Activated naive CD4-positive, alpha-beta T cell treated with anti-CD3 and anti-CD28 coated beads, Interleukin-2, amount 50 U/mL, for 72 hours (primary cell): ENCODE measurements around the gene TNFSF12. TPM values are rescaled to one million over a fixed set of nuclear protein-coding genes. Genes with fewer than 3 reads are reported as not detected.

Source experiments
- ATAC-seq, 2 donors: fragments of 150-1000 bp; cut with Tn5 transposase; 2 replicates each; pipeline ENCODE4 v1.10.0; 2021; ENCODE audit warnings: mild to moderate bottlenecking in 2 of 2, moderate library complexity in 2 of 2
- DNase-seq, 2 donors: peaks; one replicate each; pipeline ENCODE4 v3.0.0; 2021 to 2022; ENCODE audit warnings: low spot score in 2 of 2
- H3K27ac Mint-ChIP-seq, 2 donors: one replicate each; pipeline ENCODE4 v1.8.0; 2022; ENCODE audit warnings: mild to moderate bottlenecking in 2 of 2, mixed read lengths in 2 of 2
- H3K36me3 Mint-ChIP-seq, 2 donors: one replicate each; pipeline ENCODE4 v1.8.0; 2022; ENCODE audit warnings: mixed read lengths in 2 of 2
- H3K9me3 Mint-ChIP-seq, 2 donors: one replicate each; pipeline ENCODE4 v1.8.0; 2022; ENCODE audit warnings: mixed read lengths in 2 of 2
- total RNA-seq, 2 donors: library from RNA; stranded (reverse); gene quantifications; one replicate each; pipeline ENCODE4 v1.2.3, GENCODE V29; 2022

TNFSF12 gene
- 10 to 100 TPM; 16.4 to 18.9 TPM for total RNA-seq

GRCh38 chr17:7548585-7549400, at the start of gene TNFSF12:
Gene TNFSF12 (plus strand): TSS chr17:7549058. CDS start chr17:7549154, 96 bp downstream.
- peaks cover 10 to 11% of the 10 kb centered on the region in 2 donors for H3K36me3 Mint-ChIP-seq
- peak in 1 of 2 donors; percentile 44 for DNase-seq
- ATAC-seq, result peak; percentile 61 to 66
- H3K27ac Mint-ChIP-seq, result peak within 1 kb of the TSS; percentile 32 to 68
- H3K9me3 Mint-ChIP-seq, result no peaks in the 10 kb centered on the region

- no peak for ATAC-seq
- Mint-ChIP-seq H3K36me3 (peaks cover 41 to 44% of the 10 kb centered on the region in 2 donors), H3K9me3 (no peaks in the 10 kb centered on the region), H3K27ac (peak overlapping the region in 1 of 2 donors; percentile 47)
- no peak for DNase-seq
These were observed 49.7 kb upstream of the TNFSF12 start for GRCh38 chr17:7499161-7499560.

GRCh38 chr17:7501729-7502128, 47.1 kb upstream of the TNFSF12 start:
- peaks cover 43 to 46% of the 10 kb centered on the region in 2 donors for H3K36me3 Mint-ChIP-seq
- no peaks in the 10 kb centered on the region for H3K9me3 Mint-ChIP-seq

GRCh38 chr17:7502171-7502847, 46.5 kb upstream of the TNFSF12 start:
- Mint-ChIP-seq H3K36me3 (peaks cover 38 to 40% of the 10 kb centered on the region in 2 donors), H3K27ac (no peak overlapping the region), H3K9me3 (no peaks in the 10 kb centered on the region)
- DNase-seq (no peak), ATAC-seq (no peak)

More at GRCh38 chr17:7501729-7502128, 47.1 kb upstream of the TNFSF12 start:
- ATAC-seq (no peak), DNase-seq (no peak)
- H3K27ac Mint-ChIP-seq, result peak overlapping the region in 1 of 2 donors; percentile 79

- no peak for DNase-seq
- ATAC-seq, result no peak
- H3K27ac Mint-ChIP-seq, result no peak overlapping the region
- peaks cover 37 to 40% of the 10 kb centered on the region in 2 donors for H3K36me3 Mint-ChIP-seq
- no peaks in the 10 kb centered on the region for H3K9me3 Mint-ChIP-seq
These were observed 45.9 kb upstream of the TNFSF12 start for GRCh38 chr17:7502987-7503386.

GRCh38 chr17:7503521-7503920, 45.3 kb upstream of the TNFSF12 start:
- no peak for ATAC-seq
- peak overlapping the region in 1 of 2 donors; percentile 74 for H3K27ac Mint-ChIP-seq

GRCh38 chr17:7508145-7508544, 40.7 kb upstream of the TNFSF12 start:
- H3K36me3 Mint-ChIP-seq, result peaks cover 29 to 34% of the 10 kb centered on the region in 2 donors
- no peaks in the 10 kb centered on the region for H3K9me3 Mint-ChIP-seq
- H3K27ac Mint-ChIP-seq, result no peak overlapping the region
- DNase-seq (no peak), ATAC-seq (no peak)

More at GRCh38 chr17:7503521-7503920, 45.3 kb upstream of the TNFSF12 start:
- DNase-seq, result no peak
- Mint-ChIP-seq H3K9me3 (no peaks in the 10 kb centered on the region), H3K36me3 (peaks cover 40 to 41% of the 10 kb centered on the region in 2 donors)

GRCh38 chr17:7508846-7509245, 40.0 kb upstream of the TNFSF12 start:
- Mint-ChIP-seq H3K9me3 (no peaks in the 10 kb centered on the region), H3K36me3 (peaks cover 25 to 31% of the 10 kb centered on the region in 2 donors), H3K27ac (peak overlapping the region in 1 of 2 donors; percentile 79)
- DNase-seq (no peak), ATAC-seq (no peak)

GRCh38 chr17:7509937-7510336, 38.9 kb upstream of the TNFSF12 start:
- DNase-seq, result no peak
- ATAC-seq, result no peak
- H3K27ac Mint-ChIP-seq, result peak overlapping the region in 1 of 2 donors; percentile 36
- H3K9me3 Mint-ChIP-seq, result no peaks in the 10 kb centered on the region
- H3K36me3 Mint-ChIP-seq, result peaks cover 20 to 24% of the 10 kb centered on the region in 2 donors

GRCh38 chr17:7511108-7511507, 37.8 kb upstream of the TNFSF12 start:
- peak in 1 of 2 donors; percentile 5 for ATAC-seq
- H3K27ac Mint-ChIP-seq, result peak overlapping the region; percentile 3 to 55

GRCh38 chr17:7512105-7512504, 36.8 kb upstream of the TNFSF12 start:
- ATAC-seq, result no peak
- H3K36me3 Mint-ChIP-seq, result peaks cover 16 to 20% of the 10 kb centered on the region in 2 donors
- H3K27ac Mint-ChIP-seq, result no peak overlapping the region

More at GRCh38 chr17:7511108-7511507, 37.8 kb upstream of the TNFSF12 start:
- H3K9me3 Mint-ChIP-seq, result no peaks in the 10 kb centered on the region
- H3K36me3 Mint-ChIP-seq, result peaks cover 16 to 20% of the 10 kb centered on the region in 2 donors
- DNase-seq, result no peak

GRCh38 chr17:7512824-7513540, 35.9 kb upstream of the TNFSF12 start:
- ATAC-seq (peak in 1 of 2 donors; percentile 8), DNase-seq (no peak)
- Mint-ChIP-seq H3K36me3 (peaks cover 16 to 20% of the 10 kb centered on the region in 2 donors), H3K27ac (peak overlapping the region in 1 of 2 donors; percentile 76), H3K9me3 (no peaks in the 10 kb centered on the region)

More at GRCh38 chr17:7512105-7512504, 36.8 kb upstream of the TNFSF12 start:
- DNase-seq, result no peak
- no peaks in the 10 kb centered on the region for H3K9me3 Mint-ChIP-seq

GRCh38 chr17:7513850-7514419, 34.9 kb upstream of the TNFSF12 start:
- peak in 1 of 2 donors; percentile 17 for ATAC-seq
- H3K27ac Mint-ChIP-seq, result no peak overlapping the region
- DNase-seq, result no peak
- peaks cover 12 to 16% of the 10 kb centered on the region in 2 donors for H3K36me3 Mint-ChIP-seq
- H3K9me3 Mint-ChIP-seq, result no peaks in the 10 kb centered on the region

- no peak overlapping the region for H3K27ac Mint-ChIP-seq
- ATAC-seq (no peak), DNase-seq (no peak)
These were observed 32.8 kb upstream of the TNFSF12 start for GRCh38 chr17:7515911-7516610.

GRCh38 chr17:7523033-7523432, 25.8 kb upstream of the TNFSF12 start:
- peak; percentile 76 for ATAC-seq
- Mint-ChIP-seq H3K9me3 (no peaks in the 10 kb centered on the region), H3K27ac (peak overlapping the region in 1 of 2 donors; percentile 39), H3K36me3 (peaks cover 0 to 12% of the 10 kb centered on the region in 2 donors)
- peak in 1 of 2 donors; percentile 58 for DNase-seq

More at GRCh38 chr17:7515911-7516610, 32.8 kb upstream of the TNFSF12 start:
- Mint-ChIP-seq H3K36me3 (peaks cover 3 to 6% of the 10 kb centered on the region in 2 donors), H3K9me3 (no peaks in the 10 kb centered on the region)
